Epithelial cell of esophagus (primary cell): ENCODE results near the gene MEDAG.

Source experiments
- DNase-seq: peaks from one replicate; pipeline ENCODE4 v3.0.0; 2010; ENCODE audit warnings: low read depth
- H3K4me3 ChIP-seq: 2 replicates; pipeline ENCODE4 v1.5.1; 2011; ENCODE audit warnings: mild to moderate bottlenecking, low read length, control low read depth
- CTCF ChIP-seq: IDR thresholded peaks from 2 replicates; pipeline ENCODE4 v1.5.1; 2011; ENCODE audit warnings: low read depth, mild to moderate bottlenecking, low read length, control low read depth, inconsistent platforms; ENCODE audit not compliant: insufficient read depth; ENCODE audit errors: missing control alignments

Gene MEDAG

GRCh38 chr13:30907121-30907861, 1.2 kb downstream of the MEDAG start:
- H3K4me3 ChIP-seq = no peak overlapping the region
- no peak for TF ChIP-seq CTCF
- DNase-seq = peak; percentile 52

GRCh38 chr13:30908416-30908980, 2.4 kb downstream of the MEDAG start:
- no peak overlapping the region for H3K4me3 ChIP-seq
- no peak for DNase-seq
- no peak for TF ChIP-seq CTCF

GRCh38 chr13:30910676-30911075, 4.6 kb downstream of the MEDAG start:
- no peak for TF ChIP-seq CTCF
- DNase-seq = no peak
- no peak overlapping the region for H3K4me3 ChIP-seq

GRCh38 chr13:30915691-30916541, 9.8 kb downstream of the MEDAG start:
- no peak overlapping the region for H3K4me3 ChIP-seq
- no peak for TF ChIP-seq CTCF
- DNase-seq = no peak

GRCh38 chr13:30916991-30917390, 10.9 kb downstream of the MEDAG start:
- no peak for TF ChIP-seq CTCF

GRCh38 chr13:30918662-30919405, 12.8 kb downstream of the MEDAG start:
- no peak overlapping the region for H3K4me3 ChIP-seq
- peak; percentile 53 for DNase-seq
- no peak for TF ChIP-seq CTCF

More at GRCh38 chr13:30916991-30917390, 10.9 kb downstream of the MEDAG start:
- H3K4me3 ChIP-seq = no peak overlapping the region
- DNase-seq = no peak
